HCT116 (cell line): ENCODE measurements around the gene HCRTR1. TPM values are rescaled to one million over a fixed set of nuclear protein-coding genes. Genes with fewer than 3 reads are reported as not detected.

Source experiments
- ATAC-seq: fragments of 200-7000 bp; cut with Tn5 transposase; 2 replicates; pipeline ENCODE4 v1.9.1; 2020; ENCODE audit warnings: mild to moderate bottlenecking, moderate library complexity
- BruUV-seq: library from RNA; stranded (reverse); fragments of 400-500 nt; replicated peaks from 2 replicates; lab custom pipeline; 2021; lab: Mats Ljungman, UMichigan
- CTCF ChIA-PET: fragments of 300-600 bp; sonication (Branson Sonifier 250); formaldehyde crosslinking; loops from one replicate; lab custom pipeline; 2021; ENCODE audit warnings: antibody characterized with exemption; lab: Charles Lee
- POLR2A ChIA-PET: fragments of 300-600, 350-600 bp; sonication (Branson Sonifier 250); formaldehyde crosslinking; loops from one replicate; lab custom pipeline; 2021; ENCODE audit warnings: antibody characterized with exemption; lab: Charles Lee
- RAD21 ChIA-PET, 2 experiments: fragments of 300-600 bp; sonication (Branson Sonifier 250); formaldehyde crosslinking; loops; one replicate each; lab custom pipeline; 2023; ENCODE audit warnings: low total read pairs in 2 of 2; ENCODE audit not compliant: uncharacterized antibody in 2 of 2, unreplicated experiment in 2 of 2, low non-redundant PET in 1 of 2; lab: Charles Lee
- DNase-seq: peaks from one replicate; pipeline ENCODE4 v3.0.0-alpha.2; 2010; ENCODE audit warnings: low read depth, low spot score
- H2AFZ ChIP-seq: fragments of 200-600 bp; shearing (Covaris generic), sonication (generic); 2 replicates; pipeline ENCODE4 v1.6.1; 2017; ENCODE audit warnings: low read depth, mixed run types, mixed read lengths, antibody characterized with exemption, low read length; ENCODE audit not compliant: poor library complexity, severe bottlenecking
- H3K27ac ChIP-seq: 2 replicates; pipeline ENCODE4 v1.5.1; 2012; ENCODE audit warnings: low read depth, low read length
- H3K27me3 ChIP-seq: fragments of 200-600 bp; sonication (generic); 2 replicates; pipeline ENCODE4 v1.6.1; 2016; ENCODE audit warnings: mixed run types, low read length, mixed read lengths; ENCODE audit not compliant: insufficient read depth
- H3K36me3 ChIP-seq, 2 experiments: fragments of 200-500 bp in 1 of 2; fragments of 200-600 bp in 1 of 2; sonication (Bioruptor generic) in 1 of 2; sonication (generic) in 1 of 2; 2 replicates each; pipeline versions ENCODE4 v1.5.1 to v1.6.1; 2014 to 2016; ENCODE audit warnings: low read length in 2 of 2, inconsistent platforms in 1 of 2, mixed read lengths in 1 of 2, mixed run types in 1 of 2; ENCODE audit not compliant: insufficient read depth in 2 of 2, control insufficient read depth in 1 of 2
- H3K4me1 ChIP-seq, 2 experiments: fragments of 200-600 bp in 1 of 2; sonication (generic) in 1 of 2; 2 replicates each; pipeline versions ENCODE4 v1.5.1 to v1.6.1; 2012 to 2017; ENCODE audit warnings: low read length in 2 of 2, inconsistent platforms in 1 of 2, mild to moderate bottlenecking in 1 of 2, mixed read lengths in 1 of 2, mixed run types in 1 of 2, moderate library complexity in 1 of 2; ENCODE audit not compliant: insufficient read depth in 2 of 2, control insufficient read depth in 1 of 2
- H3K4me2 ChIP-seq: fragments of 200-600 bp; sonication (generic); 2 replicates; pipeline ENCODE4 v1.6.1; 2017; ENCODE audit warnings: mixed run types, low read length, mixed read lengths
- H3K4me3 ChIP-seq, 2 experiments: fragments of 200-600 bp in 1 of 2; sonication (generic) in 1 of 2; replicated peaks in 1 of 2; 2 replicates each; pipeline ENCODE4 v1.5.1; 2011 to 2016; ENCODE audit warnings: low read length in 2 of 2, control low read depth in 1 of 2, low read depth in 1 of 2, mild to moderate bottlenecking in 1 of 2, mixed read lengths in 1 of 2, mixed run types in 1 of 2
- H3K79me2 ChIP-seq: fragments of 200-600 bp; sonication (generic); 2 replicates; pipeline ENCODE4 v1.6.1; 2017; ENCODE audit warnings: mild to moderate bottlenecking, mixed run types, low read length, moderate library complexity, mixed read lengths; ENCODE audit not compliant: insufficient read depth
- H3K9ac ChIP-seq: fragments of 200-600 bp; sonication (generic); 2 replicates; pipeline ENCODE4 v1.6.1; 2016; ENCODE audit warnings: low read length, mixed read lengths
- H3K9me2 ChIP-seq: fragments of 200-600 bp; sonication (generic), shearing (Covaris generic); 2 replicates; pipeline ENCODE4 v1.6.1; 2017; ENCODE audit warnings: mixed run types, mild to moderate bottlenecking, moderate library complexity; ENCODE audit not compliant: insufficient read depth
- H3K9me3 ChIP-seq, 2 experiments: fragments of 200-500 bp in 1 of 2; fragments of 200-600 bp in 1 of 2; sonication (Bioruptor generic) in 1 of 2; sonication (generic) in 1 of 2; 2 replicates each; pipeline ENCODE4 v1.6.1; 2014 to 2017; ENCODE audit warnings: low read length in 2 of 2, mixed read lengths in 2 of 2, inconsistent platforms in 1 of 2, low read depth in 1 of 2, mild to moderate bottlenecking in 1 of 2, mixed run types in 1 of 2, moderate library complexity in 1 of 2; ENCODE audit not compliant: control insufficient read depth in 1 of 2, insufficient read depth in 1 of 2
- H4K20me1 ChIP-seq: fragments of 200-600 bp; sonication (generic), shearing (Covaris generic); 2 replicates; pipeline ENCODE4 v1.6.1; 2017; ENCODE audit warnings: mixed run types, mild to moderate bottlenecking, moderate library complexity; ENCODE audit not compliant: insufficient read depth
- ATF3 ChIP-seq: IDR thresholded peaks from 2 replicates; pipeline ENCODE4 v1.6.1; 2012
- RAD21 ChIP-seq: IDR thresholded peaks from 2 replicates; pipeline ENCODE4 v1.6.1; 2012; ENCODE audit warnings: low read depth, mild to moderate bottlenecking
- SP1 ChIP-seq: IDR thresholded peaks from 2 replicates; pipeline ENCODE4 v1.6.1; 2012; ENCODE audit warnings: low read depth
- ZNF274 ChIP-seq: fragments of 200-500 bp; sonication (Bioruptor generic); IDR thresholded peaks from 2 replicates; pipeline ENCODE4 v1.6.1; 2014; ENCODE audit warnings: mild to moderate bottlenecking, low read depth, low read length, inconsistent platforms
- intact Hi-C: fragments of 100-400 bp; cut with micrococcal nuclease; formaldehyde crosslinking; loops from 2 replicates; pipeline ENCODE4 v1.10.0; 2022
- total RNA-seq: library from RNA; stranded (reverse); gene quantifications from one replicate; pipeline ENCODE4 v1.2.1, GENCODE V29; 2021; ENCODE audit not compliant: unreplicated experiment

HCRTR1 gene
- total RNA-seq, 1 experiment from 2014 or later = not detected

- CTCF ChIA-PET = interaction anchor here (1.1 kb wide), 1 partner anchor 87 kb away, joined by 3 read pairs; no protein-coding TSS in a partner anchor
- BruUV-seq = no TSS peak
- no peak overlapping the region for H3K4me3 ChIP-seq
- H3K27me3 ChIP-seq = no peaks in the 10 kb centered on the region
- RAD21 ChIA-PET = no interaction called here
- POLR2A ChIA-PET = no interaction called here
- ATAC-seq (no peak), DNase-seq (no peak)
- no peak for TF ChIP-seq ZNF274
- no peak for TF ChIP-seq RAD21
- H2AFZ ChIP-seq = no peak overlapping the region
- H3K4me2 ChIP-seq = no peak overlapping the region
- H3K36me3 ChIP-seq = no peaks in the 10 kb centered on the region
- no peak overlapping the region for H3K9ac ChIP-seq
- no peaks in the 10 kb centered on the region for H3K4me1 ChIP-seq
- no peaks in the 10 kb centered on the region for H3K79me2 ChIP-seq
- no peaks in the 10 kb centered on the region for H3K9me3 ChIP-seq
- H4K20me1 ChIP-seq = no peaks in the 10 kb centered on the region
- no peak overlapping the region for H3K27ac ChIP-seq
- intact Hi-C loops = no loop called here
- H3K9me2 ChIP-seq = no peaks in the 10 kb centered on the region
Observed at GRCh38 chr1:31658721-31659120, 41.2 kb downstream of the HCRTR1 start.

GRCh38 chr1:31659889-31660288 is 42.4 kb downstream of the HCRTR1 start:
- no peak for TF ChIP-seq SP1
- no peak for TF ChIP-seq ATF3
- TF ChIP-seq, all 23 proteins: peak for 0
- intact Hi-C loops = loop anchor here (10.0 kb wide), 1 partner anchor 305 kb away; no protein-coding TSS in a partner anchor
- Histone ChIP-seq H4K20me1 (no peaks in the 10 kb centered on the region), H2AFZ (no peak overlapping the region), H3K9me2 (no peaks in the 10 kb centered on the region), H3K4me1 (no peaks in the 10 kb centered on the region), H3K4me2 (no peak overlapping the region), H3K9ac (no peak overlapping the region), H3K36me3 (no peaks in the 10 kb centered on the region), H3K9me3 (no peaks in the 10 kb centered on the region), H3K4me3 (no peak overlapping the region), H3K79me2 (no peaks in the 10 kb centered on the region), H3K27me3 (no peaks in the 10 kb centered on the region), H3K27ac (no peak overlapping the region)
- no peak for DNase-seq
- no TSS peak for BruUV-seq
- CTCF ChIA-PET = interaction anchor here (1.1 kb wide), 1 partner anchor 86 kb away, joined by 3 read pairs; no protein-coding TSS in a partner anchor
- POLR2A ChIA-PET = no interaction called here
- RAD21 ChIA-PET = no interaction called here
- ATAC-seq = no peak
